Ovary (tissue), 3 donors: Measurements from ENCODE around the gene DNAJB14.

Experiments
- CTCF ChIP-seq, 3 donors: fragments of 450-650 bp in 2 of 3; fragments of 200-600 bp in 1 of 3; IDR thresholded peaks; one replicate each; pipeline versions ENCODE4 v1.5.1 to v1.8.0; 2016 to 2022; ENCODE audit warnings: antibody characterized with exemption in 3 of 3, mild to moderate bottlenecking in 1 of 3
- EP300 ChIP-seq: sonication (generic); formaldehyde crosslinking; IDR thresholded peaks from one replicate; pipeline ENCODE4 v1.6.1; 2017; ENCODE audit warnings: antibody characterized with exemption
- POLR2A ChIP-seq: fragments of 450-650 bp; IDR thresholded peaks from one replicate; pipeline ENCODE4 v1.6.1; 2017; ENCODE audit warnings: antibody characterized with exemption, mild to moderate bottlenecking, moderate library complexity
- donor health status: DM: no; HTN: no; CAD: no.

GRCh38 chr4:99894998-99895397 is 51.4 kb downstream of the DNAJB14 start:
- TF ChIP-seq CTCF (IDR thresholded peaks at IDR 0.05) (no peak), POLR2A (no peak), EP300 (no peak)
